Duodenal mucosa (tissue), 2 donors: ENCODE measurements around the gene LRRC4.

Experiments
- H3K27ac ChIP-seq: one replicate; pipeline ENCODE4 v1.7.0; 2013; ENCODE audit warnings: low read depth, low read length
- H3K27me3 ChIP-seq, 2 donors: one replicate each; pipeline ENCODE4 v1.7.0; 2013; ENCODE audit warnings: low read length in 2 of 2, control low read depth in 1 of 2; ENCODE audit not compliant: insufficient read depth in 2 of 2, control insufficient read depth in 1 of 2
- H3K36me3 ChIP-seq, 2 donors: one replicate each; pipeline ENCODE4 v1.7.0; 2013; ENCODE audit warnings: low read length in 2 of 2, control low read depth in 1 of 2; ENCODE audit not compliant: insufficient read depth in 2 of 2, control insufficient read depth in 1 of 2
- H3K4me1 ChIP-seq, 2 donors: one replicate each; pipeline ENCODE4 v1.7.0; 2013; ENCODE audit warnings: low read length in 2 of 2, control low read depth in 1 of 2; ENCODE audit not compliant: insufficient read depth in 2 of 2, control insufficient read depth in 1 of 2
- H3K4me3 ChIP-seq, 2 donors: one replicate each; pipeline ENCODE4 v1.7.0; 2013; ENCODE audit warnings: low read length in 2 of 2, low read depth in 1 of 2
- H3K9ac ChIP-seq, 2 donors: one replicate each; pipeline ENCODE4 v1.7.0; 2013; ENCODE audit warnings: low read length in 2 of 2, low read depth in 1 of 2
- H3K9me3 ChIP-seq, 2 donors: one replicate each; pipeline ENCODE4 v1.7.0; 2013; ENCODE audit warnings: low read length in 2 of 2, control low read depth in 1 of 2; ENCODE audit not compliant: control insufficient read depth in 1 of 2

LRRC4 gene

DNA sequence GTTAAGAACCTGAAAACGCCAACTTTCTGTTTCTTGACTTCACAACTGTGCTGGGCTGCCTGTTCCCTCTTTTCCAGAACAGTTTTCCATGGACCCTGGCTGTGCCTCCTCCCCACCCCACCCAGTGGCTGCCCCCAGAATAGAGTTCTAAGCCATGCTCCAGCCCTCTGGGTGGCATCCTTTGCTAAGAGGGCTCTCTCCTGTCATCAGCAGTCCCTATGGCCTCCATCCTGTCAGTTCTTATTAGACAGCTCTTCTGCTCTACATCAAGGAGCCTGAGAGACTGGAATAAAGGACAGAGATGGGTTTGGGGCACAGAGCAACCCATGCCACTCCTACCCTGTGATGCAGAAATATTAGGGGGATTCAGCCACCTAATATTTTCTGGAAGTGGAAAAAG lies 13.9 kb upstream of the LRRC4 start:
- Histone ChIP-seq H3K9ac (no peak overlapping the region), H3K4me3 (no peak overlapping the region), H3K36me3 (peaks cover 0 to 10% of the 10 kb centered on the region in 2 donors), H3K9me3 (no peaks in the 10 kb centered on the region), H3K27me3 (no peaks in the 10 kb centered on the region), H3K27ac (no peak overlapping the region), H3K4me1 (no peaks in the 10 kb centered on the region)

DNA sequence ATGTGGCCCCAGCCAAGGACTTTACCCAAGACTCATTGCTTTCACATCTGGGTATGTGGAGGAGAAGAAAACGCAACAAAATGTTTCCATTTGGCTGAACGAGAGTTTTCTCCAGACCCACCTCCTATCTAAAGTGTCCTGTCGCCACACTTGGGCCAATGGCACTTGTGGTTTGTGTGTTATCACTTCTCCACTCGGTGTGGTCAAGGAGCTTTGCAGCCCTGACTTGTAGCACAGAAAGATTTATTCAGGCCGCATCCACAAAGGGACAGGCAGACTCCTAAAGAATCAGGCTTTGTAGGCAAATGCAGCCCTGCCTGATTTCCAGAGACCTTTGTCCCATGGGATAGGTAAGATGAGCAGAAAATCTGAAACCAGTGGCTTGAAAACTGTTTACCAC lies 12.8 kb upstream of the LRRC4 start:
- Histone ChIP-seq H3K4me1 (peaks cover 0 to 6% of the 10 kb centered on the region in 2 donors), H3K4me3 (no peak overlapping the region), H3K27ac (no peak overlapping the region), H3K36me3 (peaks cover 0 to 10% of the 10 kb centered on the region in 2 donors), H3K27me3 (no peaks in the 10 kb centered on the region), H3K9ac (no peak overlapping the region), H3K9me3 (no peaks in the 10 kb centered on the region)

DNA sequence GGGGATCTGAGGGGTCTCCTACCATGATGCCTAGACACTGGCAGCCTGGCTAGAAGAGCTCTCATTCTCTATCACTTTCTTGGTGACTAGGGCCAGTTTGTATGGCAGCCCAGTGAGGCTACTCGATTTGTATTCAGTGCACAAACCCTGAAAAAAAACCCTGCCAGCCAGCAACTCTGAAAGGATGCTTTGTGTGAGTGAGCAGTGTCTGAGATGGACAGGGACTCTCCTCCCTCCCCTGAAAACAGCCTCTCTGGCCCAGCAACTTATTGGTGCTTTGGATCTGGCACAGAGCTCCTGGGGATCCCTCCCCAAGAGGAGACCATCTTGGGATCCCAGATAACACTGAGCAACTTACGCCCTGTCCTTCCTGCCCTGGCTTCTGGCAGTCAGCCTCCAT lies 10.8 kb upstream of the LRRC4 start:
- Histone ChIP-seq H3K4me3 (no peak overlapping the region), H3K27ac (no peak overlapping the region), H3K9ac (no peak overlapping the region), H3K4me1 (peaks cover 0 to 6% of the 10 kb centered on the region in 2 donors), H3K36me3 (peaks cover 0 to 10% of the 10 kb centered on the region in 2 donors), H3K9me3 (no peaks in the 10 kb centered on the region), H3K27me3 (no peaks in the 10 kb centered on the region)

DNA sequence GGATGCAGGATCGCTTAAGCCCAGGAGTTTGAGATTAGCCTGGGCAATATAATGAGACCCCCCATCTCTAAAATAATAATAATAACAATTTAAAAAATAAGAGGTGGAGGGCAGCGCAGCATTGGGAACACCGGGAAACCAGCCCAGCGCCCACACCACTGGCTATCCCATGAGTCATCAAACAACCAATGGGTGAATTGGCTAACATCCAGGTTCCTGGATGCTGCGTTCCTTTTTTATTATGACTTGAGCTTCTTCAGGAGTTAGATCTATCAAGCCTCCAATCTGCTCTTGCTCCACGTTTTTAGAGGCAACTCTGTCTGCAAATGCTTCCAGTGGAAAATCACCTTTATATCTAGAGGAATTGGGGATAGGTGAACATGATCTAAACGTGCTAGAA lies 10.0 kb upstream of the LRRC4 start:
- no peak overlapping the region for H3K9ac ChIP-seq
- no peak overlapping the region for H3K27ac ChIP-seq
- H3K4me3 ChIP-seq: no peak overlapping the region
- no peaks in the 10 kb centered on the region for H3K9me3 ChIP-seq
- H3K27me3 ChIP-seq: no peaks in the 10 kb centered on the region
- H3K4me1 ChIP-seq: peaks cover 0 to 6% of the 10 kb centered on the region in 2 donors
- H3K36me3 ChIP-seq: peaks cover 0 to 10% of the 10 kb centered on the region in 2 donors

DNA sequence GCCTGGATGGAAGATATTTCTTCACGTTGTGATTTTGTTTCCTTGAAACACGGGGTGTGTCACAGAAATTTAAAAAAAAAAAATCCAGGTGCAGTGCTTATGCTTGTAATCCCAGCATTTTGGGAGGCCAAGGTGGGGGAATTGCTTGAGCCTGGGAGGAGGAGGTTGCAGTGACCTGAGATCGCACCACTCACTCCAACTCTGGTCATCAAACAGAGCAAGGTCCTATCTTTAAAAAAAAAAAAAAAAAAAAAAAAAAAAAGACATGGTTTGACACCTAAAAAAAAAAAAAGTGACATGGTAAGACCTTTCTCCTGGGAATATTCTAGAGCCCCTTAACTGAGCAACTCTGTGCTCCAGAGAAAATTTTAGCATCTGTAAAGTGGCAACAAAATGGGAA lies 9.0 kb upstream of the LRRC4 start:
- H3K27me3 ChIP-seq: no peaks in the 10 kb centered on the region
- H3K4me3 ChIP-seq: no peak overlapping the region
- no peak overlapping the region for H3K9ac ChIP-seq
- H3K27ac ChIP-seq: no peak overlapping the region
- H3K9me3 ChIP-seq: no peaks in the 10 kb centered on the region
- peaks cover 0 to 6% of the 10 kb centered on the region in 2 donors for H3K4me1 ChIP-seq
- peaks cover 0 to 10% of the 10 kb centered on the region in 2 donors for H3K36me3 ChIP-seq

DNA sequence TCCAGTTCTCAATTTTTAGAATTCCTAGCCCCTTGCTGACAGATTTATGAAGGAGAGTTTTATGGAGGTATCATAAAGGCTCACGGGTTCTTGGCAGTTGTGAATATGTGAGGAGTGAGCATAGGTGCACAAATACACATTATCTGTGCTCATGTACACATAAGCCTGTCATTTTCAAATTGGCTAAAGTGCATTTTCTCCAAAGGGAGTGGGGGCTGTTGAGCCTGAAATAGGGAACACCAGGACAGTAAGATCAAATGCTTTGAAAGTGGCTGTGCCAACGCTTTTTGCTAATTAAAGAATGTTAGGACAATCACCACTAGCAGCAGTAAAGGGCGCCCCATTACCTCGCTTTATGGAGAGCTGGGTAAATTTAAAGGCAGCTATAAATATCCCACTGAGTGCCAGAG lies 8.3 kb upstream of the LRRC4 start:
- Histone ChIP-seq H3K27me3 (no peaks in the 10 kb centered on the region), H3K9me3 (no peaks in the 10 kb centered on the region), H3K27ac (no peak overlapping the region), H3K4me3 (no peak overlapping the region), H3K9ac (no peak overlapping the region), H3K4me1 (peaks cover 0 to 6% of the 10 kb centered on the region in 2 donors), H3K36me3 (peaks cover 0 to 10% of the 10 kb centered on the region in 2 donors)

DNA sequence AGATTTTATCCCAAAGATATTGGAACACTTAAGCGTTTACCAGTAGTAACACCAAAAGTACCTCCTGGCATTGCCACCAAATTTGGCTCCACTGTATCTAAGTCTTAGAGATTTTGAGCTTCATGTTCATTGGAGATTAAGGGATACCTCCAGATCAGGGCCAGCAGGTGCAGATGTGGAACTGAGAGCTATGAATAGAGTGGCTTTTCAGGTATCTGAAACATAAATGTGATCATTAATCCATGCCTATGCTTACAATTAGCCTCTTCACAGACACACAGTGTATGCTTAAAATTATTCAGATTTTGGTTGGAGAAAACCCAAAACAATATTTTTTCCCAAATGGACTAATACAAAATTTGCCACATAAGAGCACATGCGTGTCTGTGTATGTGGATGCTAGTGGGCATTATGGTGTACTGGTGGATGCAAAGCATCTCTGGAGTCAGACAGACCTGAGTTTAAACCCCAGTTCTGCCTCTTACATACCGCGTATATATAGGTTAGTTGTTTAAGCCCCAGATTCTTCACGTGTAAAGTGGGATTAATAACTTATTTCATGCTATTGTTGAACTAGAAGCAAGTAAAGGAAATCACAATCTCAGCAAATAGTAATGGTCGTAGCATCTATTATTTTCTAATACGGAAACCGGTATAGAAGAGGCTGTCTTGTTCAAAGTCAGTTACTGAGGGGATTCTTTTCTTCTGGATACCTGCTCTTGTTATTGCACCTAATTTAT lies 6.8 kb upstream of the LRRC4 start:
- Histone ChIP-seq H3K27me3 (no peaks in the 10 kb centered on the region), H3K4me1 (peaks cover 0 to 6% of the 10 kb centered on the region in 2 donors)

DNA sequence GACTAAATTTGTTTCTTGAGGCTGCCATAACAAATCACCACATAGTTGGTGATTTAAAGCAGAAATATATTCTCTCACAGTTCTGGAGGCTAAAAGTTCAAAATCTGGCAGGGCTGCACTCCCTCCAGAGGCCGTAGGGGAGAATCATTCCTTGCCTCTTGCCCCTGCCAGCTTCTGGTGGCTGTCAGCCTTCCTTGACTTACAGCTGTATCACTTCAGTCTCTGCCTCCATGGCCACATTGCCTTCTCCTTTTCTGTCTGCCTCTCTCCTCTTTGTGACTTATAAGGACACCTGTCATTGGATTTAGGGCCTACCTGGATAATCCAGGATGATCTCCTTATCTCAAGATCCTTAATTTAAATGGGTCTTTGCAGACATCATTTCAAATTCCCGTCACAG lies 5.8 kb upstream of the LRRC4 start:
- peaks cover 0 to 4% of the 10 kb centered on the region in 2 donors for H3K36me3 ChIP-seq
- H3K27ac ChIP-seq: no peak overlapping the region
- H3K4me1 ChIP-seq: peaks cover 0 to 6% of the 10 kb centered on the region in 2 donors
- H3K27me3 ChIP-seq: no peaks in the 10 kb centered on the region
- H3K9ac ChIP-seq: no peak overlapping the region
- H3K4me3 ChIP-seq: no peak overlapping the region
- no peaks in the 10 kb centered on the region for H3K9me3 ChIP-seq

More for the DNA sequence above, 6.8 kb upstream of the LRRC4 start:
- H3K27ac ChIP-seq: no peak overlapping the region
- H3K36me3 ChIP-seq: peaks cover 0 to 10% of the 10 kb centered on the region in 2 donors
- H3K9me3 ChIP-seq: no peaks in the 10 kb centered on the region
- H3K4me3 ChIP-seq: no peak overlapping the region
- no peak overlapping the region for H3K9ac ChIP-seq

DNA sequence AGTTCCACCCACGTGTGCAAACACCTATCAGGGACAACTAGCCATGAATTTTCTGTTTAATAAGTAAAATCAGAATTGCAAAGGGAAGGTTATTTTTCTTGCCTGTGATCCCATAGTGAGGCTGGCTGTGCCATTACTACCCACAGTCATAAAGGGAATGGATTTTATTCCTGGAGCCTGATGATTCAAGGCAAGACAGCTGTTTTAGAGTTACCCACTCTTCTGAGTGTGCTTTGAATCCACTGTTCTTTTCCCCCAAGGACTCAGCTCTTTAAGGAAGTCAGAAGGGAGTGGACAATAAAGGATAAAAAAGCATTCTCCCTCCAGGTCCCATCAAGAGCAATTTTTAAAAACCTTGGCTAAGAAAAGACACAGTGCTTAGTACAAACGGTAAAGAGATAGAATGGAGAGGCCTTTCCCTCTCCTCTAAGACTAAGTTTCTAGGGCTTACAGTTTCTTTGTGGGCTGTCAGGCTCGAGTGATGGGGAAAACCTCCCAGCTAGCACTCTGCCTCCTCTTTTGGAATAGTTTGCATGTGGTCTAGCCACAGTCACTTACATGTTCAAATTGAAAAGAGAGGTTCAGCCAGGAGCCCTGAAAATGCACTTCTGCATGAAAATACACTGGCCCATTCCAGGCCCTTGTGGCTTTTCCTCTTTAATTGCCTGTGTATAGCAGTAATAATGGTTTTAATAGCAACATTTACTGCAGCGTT lies 5.1 kb upstream of the LRRC4 start:
- Histone ChIP-seq H3K27me3 (no peaks in the 10 kb centered on the region), H3K4me1 (peaks cover 0 to 6% of the 10 kb centered on the region in 2 donors), H3K9ac (no peak overlapping the region), H3K27ac (no peak overlapping the region), H3K36me3 (no peaks in the 10 kb centered on the region), H3K9me3 (no peaks in the 10 kb centered on the region), H3K4me3 (no peak overlapping the region)

DNA sequence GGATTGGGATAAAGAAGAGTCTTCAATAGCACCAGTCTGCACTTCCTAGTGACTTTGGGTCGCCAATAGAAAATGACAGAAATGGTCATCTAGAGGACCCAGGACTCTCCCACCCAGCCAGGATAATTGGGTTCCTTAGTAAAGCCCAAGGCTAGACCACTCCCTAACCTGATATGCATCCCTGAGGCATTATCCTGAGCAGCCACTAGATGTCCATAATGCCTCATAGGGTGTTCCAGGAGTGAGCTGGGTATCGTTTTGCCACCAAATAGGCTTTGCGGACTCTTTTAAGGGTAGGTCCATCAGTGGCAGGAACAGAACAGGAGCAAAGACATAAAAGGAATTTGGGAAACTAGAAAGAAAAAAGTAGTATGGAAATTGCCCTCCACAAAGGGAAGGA lies 4.5 kb upstream of the LRRC4 start:
- H3K27me3 ChIP-seq: no peaks in the 10 kb centered on the region
- no peak overlapping the region for H3K9ac ChIP-seq
- no peak overlapping the region for H3K27ac ChIP-seq
- H3K4me1 ChIP-seq: peaks cover under 1 to 6% of the 10 kb centered on the region in 2 donors
- H3K4me3 ChIP-seq: no peak overlapping the region
- no peaks in the 10 kb centered on the region for H3K9me3 ChIP-seq
- H3K36me3 ChIP-seq: no peaks in the 10 kb centered on the region
